HepG2 (cell line): ENCODE results near the gene JMJD1C.

Source experiments
- ARNT2 ChIP-seq: sonication (generic); formaldehyde crosslinking; IDR thresholded peaks from 2 replicates; pipeline ENCODE4 v1.8.0; 2022; ENCODE audit warnings: mild to moderate bottlenecking, low read depth, missing genetic modification reagents, moderate library complexity
- RNF2 ChIP-seq: fragments of 450-650 bp; conservative IDR thresholded peaks from 2 replicates; pipeline ENCODE4 v1.6.1; 2016; ENCODE audit warnings: low read depth
- STAG1 ChIP-seq: sonication (generic); formaldehyde crosslinking; IDR thresholded peaks from 2 replicates; pipeline ENCODE4 v1.4.0; 2020; ENCODE audit warnings: missing genetic modification reagents
- YY1 ChIP-seq: IDR thresholded peaks from 2 replicates; pipeline ENCODE4 v1.6.1; 2011; ENCODE audit warnings: low read length, low read depth, moderate library complexity, mild to moderate bottlenecking; ENCODE audit not compliant: insufficient read depth, insufficient replicate concordance
- ZBTB3 ChIP-seq: sonication (generic); formaldehyde crosslinking; IDR thresholded peaks from 2 replicates; pipeline ENCODE4 v1.4.0; 2020; ENCODE audit warnings: low read depth, mild to moderate bottlenecking, moderate library complexity, missing genetic modification reagents, borderline replicate concordance
- ZBTB42 ChIP-seq: sonication (generic); formaldehyde crosslinking; IDR thresholded peaks from 2 replicates; pipeline ENCODE4 v1.5.0; 2020; ENCODE audit warnings: mild to moderate bottlenecking, missing genetic modification reagents
- ZC3H4 ChIP-seq: sonication (generic); formaldehyde crosslinking; IDR thresholded peaks from 2 replicates; pipeline ENCODE4 v1.4.0; 2020; ENCODE audit warnings: missing genetic modification reagents, borderline replicate concordance
- TF ChIP-seq, protein P1 (sequence below): sonication (generic); formaldehyde crosslinking; IDR thresholded peaks from 2 replicates; pipeline ENCODE4 v1.5.0; 2020; ENCODE audit warnings: mild to moderate bottlenecking, missing genetic modification reagents, moderate library complexity

DNA sequence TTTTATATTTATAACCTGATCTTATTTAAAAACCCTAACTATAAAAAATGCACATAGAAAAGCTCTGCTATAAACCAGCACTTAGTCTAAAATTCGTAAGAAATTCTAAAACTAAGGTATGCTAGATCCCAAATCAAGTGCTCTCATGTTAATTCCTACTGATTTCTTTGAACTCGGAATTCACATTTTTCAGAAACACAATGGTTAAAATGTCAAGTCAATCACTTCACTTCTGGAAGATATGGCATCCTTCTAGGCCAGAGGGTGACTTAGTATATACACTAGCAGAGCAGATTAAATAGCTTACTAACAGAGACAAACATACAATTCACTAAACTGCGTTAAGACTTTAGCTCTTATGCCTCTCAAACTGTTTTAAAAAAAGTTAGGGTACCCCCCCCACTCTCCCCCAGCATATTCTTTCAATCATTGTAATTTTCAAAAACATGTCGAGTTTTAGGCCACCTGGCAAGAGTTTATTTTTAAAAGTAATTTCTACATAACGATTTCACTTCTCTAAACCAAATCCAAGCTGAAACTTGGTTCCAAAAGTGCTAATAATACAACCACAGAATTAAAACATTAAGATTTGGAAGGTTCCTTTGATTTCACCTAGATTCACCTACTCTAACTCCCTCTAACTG, 203.2 kb downstream of the JMJD1C start:
- TF ChIP-seq, protein P1, sequence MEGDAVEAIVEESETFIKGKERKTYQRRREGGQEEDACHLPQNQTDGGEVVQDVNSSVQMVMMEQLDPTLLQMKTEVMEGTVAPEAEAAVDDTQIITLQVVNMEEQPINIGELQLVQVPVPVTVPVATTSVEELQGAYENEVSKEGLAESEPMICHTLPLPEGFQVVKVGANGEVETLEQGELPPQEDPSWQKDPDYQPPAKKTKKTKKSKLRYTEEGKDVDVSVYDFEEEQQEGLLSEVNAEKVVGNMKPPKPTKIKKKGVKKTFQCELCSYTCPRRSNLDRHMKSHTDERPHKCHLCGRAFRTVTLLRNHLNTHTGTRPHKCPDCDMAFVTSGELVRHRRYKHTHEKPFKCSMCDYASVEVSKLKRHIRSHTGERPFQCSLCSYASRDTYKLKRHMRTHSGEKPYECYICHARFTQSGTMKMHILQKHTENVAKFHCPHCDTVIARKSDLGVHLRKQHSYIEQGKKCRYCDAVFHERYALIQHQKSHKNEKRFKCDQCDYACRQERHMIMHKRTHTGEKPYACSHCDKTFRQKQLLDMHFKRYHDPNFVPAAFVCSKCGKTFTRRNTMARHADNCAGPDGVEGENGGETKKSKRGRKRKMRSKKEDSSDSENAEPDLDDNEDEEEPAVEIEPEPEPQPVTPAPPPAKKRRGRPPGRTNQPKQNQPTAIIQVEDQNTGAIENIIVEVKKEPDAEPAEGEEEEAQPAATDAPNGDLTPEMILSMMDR (CRISPR knock-in tag): no peak
- TF ChIP-seq ZBTB42: no peak
- TF ChIP-seq ARNT2 (CRISPR knock-in tag): no peak
- no peak for TF ChIP-seq ZBTB3
- no peak for TF ChIP-seq ZC3H4 (CRISPR knock-in tag)
- no peak for TF ChIP-seq RNF2
- no peak for TF ChIP-seq STAG1 (CRISPR knock-in tag)
- no peak for TF ChIP-seq YY1
